HG03432 (cell line): ENCODE measurements around the gene CEACAM20.
"Not testable (repeated sequence)": the region's sequence is repeated elsewhere in the genome, so short reads cannot be mapped to it uniquely, and the experiment has no call there.

Experiments
- ATAC-seq: cut with Tn5 transposase; IDR thresholded peaks from one replicate; pipeline ENCODE4 v1.9.1; 2021; ENCODE audit warnings: mild to moderate bottlenecking, moderate library complexity; ENCODE audit not compliant: unreplicated experiment

CEACAM20 gene

DNA sequence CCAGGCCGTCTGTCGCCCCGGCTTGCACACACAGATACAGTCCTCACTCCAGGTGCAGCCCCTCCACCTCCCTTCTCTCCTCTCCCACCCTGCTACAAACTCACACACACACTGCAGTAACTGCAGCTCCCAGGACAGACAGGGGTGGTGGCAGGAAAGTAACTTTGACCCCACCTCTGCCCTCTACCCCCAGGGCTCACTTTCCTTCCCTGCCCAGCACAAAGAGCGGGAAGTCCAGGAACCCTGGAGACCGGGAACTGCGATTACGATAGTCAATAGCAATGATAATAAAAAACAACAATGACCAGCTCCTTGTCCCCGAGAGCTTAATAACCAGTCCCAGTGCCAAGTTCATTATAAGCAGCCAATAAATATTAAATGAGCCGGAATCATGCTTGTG lies at the start of gene CEACAM20:
Gene CEACAM20, minus strand, starts transcription at position 140 of the 400 bp plus-strand sequence. CDS start 166 bp downstream, outside the sequence.
- ATAC-seq: no peak

DNA sequence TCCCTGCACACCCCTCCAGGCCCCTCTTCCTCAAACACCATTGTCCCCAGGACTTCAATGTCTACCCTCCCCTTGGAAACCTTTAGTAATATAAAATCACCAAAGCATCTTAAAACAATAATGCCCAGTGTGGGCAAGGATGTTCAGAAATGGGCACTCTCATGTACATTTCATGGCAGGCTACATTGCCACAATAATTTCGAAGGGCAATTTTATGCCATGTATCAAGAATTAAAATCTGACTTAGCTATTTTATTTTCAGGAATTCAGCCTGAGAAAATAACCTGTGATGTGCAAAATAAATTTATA lies 48.0 kb upstream of the CEACAM20 start:
- ATAC-seq: no peak

DNA sequence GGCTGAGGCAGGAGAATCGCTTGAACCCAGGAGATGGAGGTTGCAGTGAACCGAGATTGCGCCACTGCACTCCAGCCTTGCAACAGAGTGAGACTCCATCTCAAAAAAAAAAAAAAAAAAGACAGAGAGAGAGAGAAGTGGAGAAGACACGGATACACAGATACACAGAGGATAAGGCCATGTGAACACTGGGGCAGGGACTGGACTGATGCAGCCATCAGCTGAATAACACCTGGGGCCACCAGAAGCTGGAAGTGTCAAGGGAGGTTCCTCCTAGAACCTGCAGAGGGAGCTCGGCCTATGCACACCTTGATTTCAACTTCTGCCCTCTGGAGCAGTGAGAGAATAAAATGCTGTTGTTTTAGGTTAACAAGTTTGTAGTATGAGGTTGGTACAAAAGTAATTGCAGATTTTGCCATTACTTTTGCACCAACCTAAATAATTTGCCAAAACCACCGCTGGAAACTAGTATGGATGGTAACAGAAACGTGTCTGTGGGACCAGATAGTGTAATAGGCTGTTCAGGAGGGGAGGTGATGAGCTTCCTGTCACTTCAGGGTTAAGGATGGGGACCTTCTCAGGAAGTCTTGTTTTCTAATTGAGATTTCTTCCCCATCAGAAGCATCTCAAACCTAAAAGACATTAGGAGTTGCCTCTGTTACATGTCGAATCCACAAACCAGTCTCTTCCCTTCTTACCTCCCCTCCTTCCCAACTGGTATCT lies 47.5 kb upstream of the CEACAM20 start:
- no peak for ATAC-seq

DNA sequence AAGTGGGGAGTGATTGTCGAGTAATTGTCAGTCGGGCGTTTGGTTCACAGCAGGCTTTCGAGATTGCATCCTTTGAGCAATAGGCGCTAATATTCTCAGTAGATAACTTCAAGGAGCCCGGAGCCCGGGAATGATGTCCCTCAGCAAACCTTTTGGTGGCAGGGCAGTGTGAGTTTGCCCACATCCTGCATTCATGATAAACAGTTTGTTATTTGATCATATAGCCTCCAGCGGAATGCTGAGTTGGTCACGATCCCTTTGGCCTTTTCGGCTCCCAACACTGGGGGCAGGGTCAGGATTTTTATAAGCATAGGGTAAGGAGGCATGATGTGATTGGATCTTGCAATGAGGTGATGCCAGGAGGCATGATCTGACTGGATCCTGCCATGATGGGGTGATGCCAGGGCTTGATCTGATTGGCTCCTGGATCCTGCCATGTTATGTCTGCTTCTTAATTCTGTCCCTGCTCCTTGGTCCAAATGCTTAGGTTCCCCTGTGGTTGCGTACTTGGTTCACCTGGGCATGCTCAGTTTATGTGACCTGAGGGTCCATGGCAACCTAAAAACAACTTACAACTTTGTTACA lies 45.7 kb upstream of the CEACAM20 start:
- ATAC-seq: no peak

DNA sequence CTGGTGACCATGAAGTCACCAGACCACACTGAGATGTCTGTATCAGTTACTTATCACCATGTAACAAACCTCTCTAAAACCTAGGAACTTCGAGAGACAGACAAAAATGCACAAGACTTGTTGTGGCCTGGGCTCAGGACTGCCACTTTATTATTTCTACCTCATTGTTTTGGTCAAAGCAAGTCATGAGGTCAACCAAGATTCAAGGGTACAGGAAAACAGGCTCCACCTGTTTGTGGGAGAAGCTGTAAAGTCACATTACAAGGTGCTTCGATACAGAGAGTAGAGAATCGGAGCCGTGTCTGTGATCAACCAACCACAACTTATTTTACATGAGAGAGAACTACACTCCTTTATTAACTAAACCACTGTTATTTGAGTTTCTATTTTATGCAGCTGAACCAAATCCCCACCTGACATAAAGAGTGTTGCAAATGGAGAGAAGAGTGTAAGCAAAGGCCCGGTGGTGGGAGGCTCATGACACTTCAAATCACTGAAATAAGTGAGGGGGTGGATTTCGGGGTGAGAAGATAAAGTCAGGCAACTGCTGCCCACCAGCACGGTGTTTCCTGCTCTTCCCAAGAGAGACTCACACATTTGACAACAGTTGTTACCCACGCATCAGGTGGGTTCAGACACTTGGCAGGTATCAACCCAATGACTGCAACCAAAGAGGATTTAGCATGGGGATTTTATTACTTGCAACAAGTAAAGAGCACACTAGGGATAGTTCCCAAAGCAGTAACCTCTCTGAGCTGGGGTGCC lies 44.9 kb upstream of the CEACAM20 start:
- no peak for ATAC-seq

DNA sequence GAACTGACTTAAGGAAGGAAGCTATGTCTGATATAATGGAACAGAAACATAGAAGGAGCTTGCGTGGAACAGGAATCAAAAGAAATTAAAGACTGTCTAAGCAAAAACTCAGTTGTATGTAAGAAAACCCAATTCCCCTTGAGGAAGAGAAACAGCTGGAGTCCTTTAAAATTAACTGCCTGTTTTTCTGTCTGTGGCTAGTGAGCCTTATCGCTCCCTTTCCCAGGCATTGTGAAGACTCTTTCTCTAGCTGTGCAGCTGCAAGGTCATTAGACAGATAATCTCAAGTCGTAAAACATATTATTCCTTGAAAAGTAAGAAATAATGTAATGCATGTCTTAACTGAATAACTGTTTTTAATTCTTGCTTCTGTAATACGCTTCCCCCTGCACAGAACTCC lies 44.2 kb upstream of the CEACAM20 start:
- no peak for ATAC-seq

DNA sequence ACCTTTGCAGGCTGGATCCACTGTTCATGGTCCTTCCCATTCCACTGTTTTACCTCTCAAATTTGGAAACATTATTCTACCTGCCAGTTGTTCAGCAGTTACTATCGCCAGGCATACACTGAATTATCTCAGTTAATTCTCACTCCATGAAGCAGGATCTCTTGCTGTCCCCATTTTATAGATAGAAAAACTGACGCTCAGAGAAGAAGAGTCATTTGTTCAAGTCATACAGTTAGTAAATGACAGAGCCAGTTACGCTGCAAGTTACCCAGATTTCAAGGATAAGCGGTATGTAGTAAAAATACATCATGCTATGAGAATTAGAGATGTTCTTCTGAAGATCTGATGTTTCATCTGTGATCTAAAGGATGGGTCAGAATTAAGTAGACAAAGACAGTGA lies 43.7 kb upstream of the CEACAM20 start:
- ATAC-seq: no peak

DNA sequence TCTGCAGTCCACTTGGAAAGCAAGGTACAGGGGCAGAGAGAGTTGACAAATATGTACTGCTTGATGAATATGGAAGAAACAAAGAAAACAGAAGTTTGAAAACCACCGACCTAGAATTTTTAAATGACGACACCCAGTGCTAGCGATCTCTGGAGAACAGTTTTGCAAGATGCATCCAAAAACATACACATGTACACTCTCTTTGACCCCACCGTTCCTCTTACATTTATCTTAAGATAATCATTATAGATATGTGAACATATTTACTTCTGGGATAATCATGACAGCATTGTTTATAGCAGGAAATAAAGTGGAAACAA lies 43.1 kb upstream of the CEACAM20 start:
- no peak for ATAC-seq

DNA sequence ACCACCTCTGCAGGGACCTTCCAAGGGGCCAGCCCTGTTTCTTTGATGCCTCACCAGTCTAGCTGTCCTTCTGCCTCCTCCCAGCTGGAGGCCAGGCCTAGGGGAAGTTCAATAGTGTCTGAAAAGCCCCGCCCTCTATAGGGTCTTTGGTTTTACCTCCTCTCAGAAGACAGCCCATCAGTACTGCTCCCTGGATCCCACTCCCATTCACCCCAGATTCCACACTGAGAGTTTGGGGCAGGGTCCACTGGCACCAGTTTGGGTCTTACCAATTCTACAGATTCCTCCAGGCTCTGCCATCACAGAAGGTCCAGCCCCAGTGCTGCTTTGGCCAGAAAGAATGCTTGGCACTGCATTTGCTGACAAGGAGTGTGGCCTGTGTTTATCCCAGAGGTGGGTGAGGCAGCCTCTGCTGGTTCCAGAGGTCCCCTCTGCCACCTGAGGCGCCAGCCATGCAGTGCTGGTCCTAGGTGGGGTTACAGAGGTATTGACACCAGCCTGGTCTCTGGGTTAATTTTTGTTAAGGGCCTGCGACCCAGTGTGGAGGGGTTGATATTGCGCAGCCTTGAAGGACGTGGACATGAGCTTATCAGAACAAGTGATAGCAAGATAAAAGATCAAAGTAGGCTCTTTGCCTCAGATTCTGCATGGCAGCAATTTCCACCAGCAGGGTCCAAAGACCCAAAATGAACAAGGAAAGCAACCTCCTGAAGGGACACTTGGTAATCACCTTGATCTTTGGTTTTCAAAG lies 42.5 kb upstream of the CEACAM20 start:
- no peak for ATAC-seq

DNA sequence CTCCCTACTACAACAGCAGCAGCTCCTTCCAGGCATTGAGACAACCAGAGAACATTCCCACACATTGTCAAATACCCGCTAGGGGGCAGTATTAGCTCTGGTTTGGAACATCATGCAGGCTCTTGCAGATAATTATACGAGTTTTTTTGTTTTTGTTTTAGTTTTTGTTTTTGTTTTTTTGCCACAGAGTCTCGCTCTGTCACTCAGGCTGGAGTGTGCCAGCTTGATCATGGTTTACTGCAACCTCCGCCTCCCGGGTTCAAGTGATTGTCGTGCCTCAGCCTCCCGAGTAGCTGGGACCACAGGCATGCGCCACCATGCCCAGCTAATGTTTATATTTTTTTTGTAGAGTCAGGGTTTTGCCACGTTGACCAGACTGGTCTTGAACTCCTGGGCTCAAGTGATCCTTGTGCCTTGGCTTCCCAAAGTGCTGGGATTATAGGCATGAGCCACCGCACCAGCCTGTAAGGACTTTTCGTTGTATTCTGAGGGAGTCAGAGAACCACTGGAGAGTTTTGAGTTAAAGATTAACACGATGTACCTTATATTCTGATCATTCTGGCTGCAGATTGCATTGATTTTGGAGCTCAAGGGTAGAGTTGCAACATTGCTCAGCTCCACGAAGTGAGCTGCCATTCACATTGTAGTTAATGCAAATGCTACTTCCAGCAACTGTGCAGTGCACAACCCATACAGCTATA lies 41.7 kb upstream of the CEACAM20 start:
- no peak for ATAC-seq

DNA sequence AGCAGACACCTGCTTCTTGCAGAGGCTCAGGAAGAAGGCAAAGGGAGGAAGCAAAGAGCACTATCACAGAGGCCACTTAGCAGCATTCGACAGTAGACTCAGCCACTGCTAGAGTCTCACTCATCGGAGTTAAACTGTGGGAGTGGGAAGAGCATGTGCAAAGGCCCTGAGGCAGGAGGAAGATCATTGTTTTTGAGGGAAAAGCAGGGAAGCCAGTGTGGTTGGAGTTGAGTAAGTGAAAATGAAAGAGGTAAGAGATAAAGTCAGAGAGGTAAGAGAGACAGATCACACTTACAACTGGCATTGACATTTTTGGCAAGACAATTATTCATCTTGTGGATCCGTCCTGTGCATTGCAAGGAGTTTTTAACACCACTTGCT lies 41.1 kb upstream of the CEACAM20 start:
- ATAC-seq: no peak

DNA sequence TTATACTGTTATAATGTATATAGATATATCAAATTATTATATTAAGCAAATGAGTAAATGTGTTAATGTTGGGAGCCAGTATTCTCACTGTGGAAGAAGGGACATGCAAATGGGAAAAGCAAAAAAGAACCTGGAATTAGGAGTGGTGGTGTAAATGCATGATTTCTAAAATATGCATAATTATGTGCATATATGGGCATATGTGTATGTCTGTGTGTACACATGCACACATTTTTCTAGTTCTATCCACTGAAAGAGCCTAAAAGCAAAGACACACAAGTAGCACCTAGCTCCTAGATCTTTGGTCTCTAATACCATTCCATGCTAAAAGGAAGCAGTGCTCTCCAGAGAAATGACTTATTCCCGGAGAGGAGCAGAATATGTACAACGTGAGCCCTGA lies 38.3 kb upstream of the CEACAM20 start:
- ATAC-seq: no peak

DNA sequence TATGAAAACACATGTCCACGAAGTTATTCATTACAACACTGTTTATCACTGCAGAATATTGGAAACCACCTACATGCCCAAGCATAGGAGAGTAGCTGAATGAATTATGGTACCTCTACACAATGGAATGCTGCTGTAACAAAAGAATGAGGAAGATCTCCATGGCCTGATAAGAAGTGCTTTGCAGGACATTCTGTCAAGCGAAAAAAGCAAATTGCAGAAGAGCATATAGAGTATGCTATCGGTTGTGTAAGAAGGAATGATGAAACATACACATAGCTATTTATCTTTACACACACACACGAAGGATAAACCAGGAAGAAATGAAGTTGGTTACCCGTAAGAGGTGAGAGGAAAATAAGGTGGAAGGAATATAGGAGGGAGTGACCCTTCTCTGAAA lies 37.5 kb upstream of the CEACAM20 start:
- ATAC-seq: no peak

DNA sequence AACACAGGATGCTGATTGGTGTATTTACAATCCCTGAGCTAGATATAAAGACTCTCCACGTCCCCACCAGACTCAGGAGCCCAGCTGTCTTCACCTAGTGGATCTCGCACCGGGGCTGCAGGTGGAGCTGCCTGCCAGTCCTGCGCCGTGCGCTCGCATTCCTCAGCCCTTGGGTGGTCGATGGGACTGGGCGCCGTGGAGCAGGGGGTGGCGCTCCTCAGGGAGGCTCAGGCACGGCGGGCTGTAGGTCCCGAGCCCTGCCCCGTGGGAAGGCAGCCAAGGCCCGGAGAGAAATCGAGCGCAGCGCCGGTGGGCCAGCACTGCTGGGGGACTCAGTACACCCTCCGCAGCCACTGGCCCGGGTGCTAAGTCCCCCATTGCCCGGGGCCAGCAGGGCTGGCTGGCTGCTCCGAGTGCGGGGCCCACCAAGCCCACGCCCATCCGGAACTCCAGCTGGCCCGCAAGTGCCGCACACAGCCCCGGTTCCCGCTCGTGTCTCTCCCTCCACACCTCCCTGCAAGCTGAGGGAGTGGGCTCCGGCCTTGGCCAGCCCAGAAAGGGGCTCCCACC lies 33.7 kb upstream of the CEACAM20 start:
- not testable (repeated sequence) for ATAC-seq

DNA sequence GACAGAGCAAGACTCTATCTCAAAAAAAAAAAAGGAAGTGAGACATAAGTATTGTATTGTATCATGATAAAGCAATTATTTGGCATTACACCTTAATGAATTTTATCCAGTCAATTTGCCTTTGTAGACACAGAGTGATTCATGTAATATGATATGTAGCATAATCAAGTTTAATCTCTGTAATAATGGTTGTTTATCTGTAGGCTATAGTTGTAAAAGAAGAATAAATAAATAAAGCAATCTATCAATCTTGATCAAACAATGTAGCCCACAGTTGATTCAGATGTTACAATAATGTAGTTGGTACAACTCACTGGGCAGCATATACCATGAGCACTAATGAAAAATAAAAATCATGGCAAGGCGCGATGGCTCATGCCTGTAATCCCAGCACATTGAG lies 28.5 kb upstream of the CEACAM20 start:
- no peak for ATAC-seq

DNA sequence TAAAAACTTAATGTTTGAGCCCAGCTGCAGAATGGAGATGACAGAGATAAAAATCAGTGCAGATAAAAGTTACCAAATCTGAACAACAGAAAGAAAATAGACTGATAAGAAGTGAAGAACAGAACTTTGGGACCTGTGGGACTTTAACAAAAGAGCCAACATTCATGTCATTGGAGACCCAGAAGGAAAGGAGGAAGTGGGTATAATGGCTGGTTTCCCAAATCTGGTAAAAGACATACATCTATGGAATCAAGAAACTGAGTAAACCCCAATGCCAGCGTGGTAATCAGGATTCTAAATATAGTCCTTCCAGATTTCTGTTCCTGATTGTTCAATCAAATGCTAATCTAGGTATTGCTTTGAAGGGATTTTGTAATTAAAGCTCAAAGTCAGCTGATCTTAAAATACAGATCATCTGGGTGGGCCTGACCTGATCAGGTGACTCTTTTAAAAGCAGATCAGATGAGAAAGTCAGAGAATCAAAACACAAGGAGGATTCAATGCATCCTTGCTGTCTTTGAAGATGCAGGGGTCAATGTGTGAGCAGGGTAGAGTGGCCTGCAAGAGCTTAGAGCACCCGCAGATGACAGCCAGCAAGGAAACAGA lies 25.3 kb upstream of the CEACAM20 start:
- no peak for ATAC-seq

DNA sequence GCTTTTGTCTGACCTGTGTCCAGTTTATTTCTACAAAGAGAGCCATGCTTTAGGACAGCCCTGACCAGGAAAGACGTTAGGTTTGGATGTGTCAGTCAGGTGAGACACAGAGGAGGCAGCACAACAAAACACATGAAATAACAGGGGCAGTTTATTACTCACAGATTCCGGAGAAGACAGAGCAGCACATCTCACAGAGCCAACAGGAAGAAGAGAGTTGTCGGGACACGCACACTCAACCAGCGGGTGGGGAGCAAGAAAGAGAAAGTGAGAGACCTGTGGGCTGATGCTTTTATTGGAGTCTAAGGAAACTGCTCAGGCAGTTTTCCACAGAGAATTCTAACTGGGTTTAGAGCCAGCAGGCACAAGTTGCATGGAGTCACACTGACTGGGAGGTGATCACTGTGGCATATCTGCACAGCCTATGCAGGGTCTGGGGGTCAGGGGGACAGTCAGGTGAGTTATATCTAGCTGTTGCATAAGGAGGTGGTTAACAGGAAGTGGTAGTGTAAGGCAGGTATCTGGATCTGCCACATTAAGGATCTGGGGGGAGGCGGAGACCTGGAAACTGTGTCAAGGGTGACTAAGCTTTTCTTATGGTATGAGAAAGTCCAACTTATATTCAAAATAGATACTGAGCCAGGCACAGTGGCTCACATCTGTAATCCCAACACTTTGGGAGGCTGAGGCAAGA lies 24.1 kb upstream of the CEACAM20 start:
- no peak for ATAC-seq

DNA sequence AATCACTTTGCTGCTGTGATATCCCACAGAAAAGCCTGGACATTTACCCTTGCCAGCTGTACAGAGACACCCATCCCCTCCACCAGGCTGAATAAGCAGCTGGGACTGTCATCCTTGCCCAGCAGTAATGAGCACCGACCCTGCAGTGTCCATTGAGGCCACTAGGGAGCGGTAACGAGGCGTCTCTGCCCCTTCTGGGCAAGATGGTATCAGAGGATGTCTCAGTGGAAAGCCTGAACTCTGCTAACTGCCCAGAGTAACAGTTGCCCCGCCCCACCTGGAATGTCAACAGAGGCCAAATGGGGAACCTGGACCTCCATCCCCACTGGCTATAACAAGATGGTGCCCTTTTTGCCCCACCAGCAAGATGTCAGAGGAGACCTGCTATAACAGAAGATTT lies 22.8 kb upstream of the CEACAM20 start:
- ATAC-seq: no peak

DNA sequence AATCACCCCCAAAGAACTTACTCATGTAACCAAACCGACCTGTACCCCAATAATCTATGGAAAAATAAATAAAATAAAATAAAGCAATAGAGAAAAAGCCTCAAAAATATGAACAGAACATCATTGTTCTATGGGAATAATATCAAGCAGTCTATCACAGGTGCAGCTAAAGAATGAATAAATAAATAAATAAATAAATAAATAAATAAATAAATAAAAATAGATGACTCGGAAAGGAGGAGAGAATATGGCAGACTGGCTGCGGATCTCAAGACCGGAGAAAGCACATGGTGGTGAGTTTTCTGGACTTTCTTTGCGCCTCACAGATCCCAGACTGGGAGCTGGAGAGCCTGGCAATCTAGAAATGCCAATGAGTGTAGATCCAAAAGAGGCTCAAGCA lies 22.4 kb upstream of the CEACAM20 start:
- no peak for ATAC-seq

DNA sequence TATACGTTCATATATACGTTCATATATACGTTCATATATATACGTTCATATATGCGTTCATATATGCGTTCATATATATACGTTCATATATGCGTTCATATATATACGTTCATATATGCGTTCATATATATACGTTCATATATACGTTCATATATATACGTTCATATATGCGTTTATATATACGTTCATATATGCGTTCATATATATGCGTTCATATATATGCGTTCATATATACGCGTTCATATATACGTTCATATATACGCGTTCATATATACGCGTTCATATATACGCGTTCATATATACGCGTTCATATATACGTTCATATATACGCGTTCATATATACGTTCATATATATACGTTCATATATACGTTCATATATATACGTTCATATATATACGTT lies 21.5 kb upstream of the CEACAM20 start:
- ATAC-seq: not testable (repeated sequence)
